SU-DHL-6 (cell line): ENCODE measurements around the gene SNAPC3.
"Not testable (repeated sequence)": the region's sequence is repeated elsewhere in the genome, so short reads cannot be mapped to it uniquely, and the experiment has no call there.

Experiments used
- H2AFZ ChIP-seq: fragments of 200-600 bp; sonication (generic); 2 replicates; pipeline ENCODE4 v1.6.1; 2014; ENCODE audit warnings: low read depth, mild to moderate bottlenecking, moderate library complexity, mixed read lengths, antibody characterized with exemption, low read length; ENCODE audit not compliant: severe bottlenecking
- H3F3A ChIP-seq: fragments of 200-600 bp; shearing (Covaris generic); 2 replicates; pipeline ENCODE4 v1.6.0; 2016; ENCODE audit warnings: antibody characterized with exemption, mild to moderate bottlenecking; ENCODE audit not compliant: insufficient read depth
- H3K27ac ChIP-seq: fragments of 200-600 bp; sonication (generic); 2 replicates; pipeline ENCODE4 v1.5.1; 2016; ENCODE audit warnings: low read depth, mild to moderate bottlenecking, low read length, moderate library complexity, mixed read lengths
- H3K27me3 ChIP-seq: fragments of 200-600 bp; sonication (generic), shearing (Covaris generic); 2 replicates; pipeline ENCODE4 v1.6.0; 2014; ENCODE audit warnings: mild to moderate bottlenecking, low read length
- H3K36me3 ChIP-seq: fragments of 200-600 bp; sonication (generic); 2 replicates; pipeline ENCODE4 v1.6.1; 2014; ENCODE audit warnings: mild to moderate bottlenecking, low read length, mixed read lengths
- H3K4me2 ChIP-seq: fragments of 300-600, 200-600 bp; shearing (Covaris generic), sonication (generic); 2 replicates; pipeline ENCODE4 v1.6.0; 2014; ENCODE audit warnings: low read length, low read depth, mild to moderate bottlenecking; ENCODE audit not compliant: poor library complexity, severe bottlenecking
- H3K4me3 ChIP-seq: fragments of 200-600 bp; sonication (generic); 2 replicates; pipeline ENCODE4 v1.5.1; 2014; ENCODE audit warnings: antibody characterized with exemption, low read length, mild to moderate bottlenecking, mixed read lengths; ENCODE audit not compliant: insufficient read depth, poor library complexity, severe bottlenecking
- H3K79me2 ChIP-seq: fragments of 200-600 bp; sonication (generic); 2 replicates; pipeline ENCODE4 v1.6.1; 2014; ENCODE audit warnings: mild to moderate bottlenecking, low read length, moderate library complexity; ENCODE audit not compliant: insufficient read depth
- H3K9ac ChIP-seq: fragments of 200-600 bp; sonication (generic); 2 replicates; pipeline ENCODE4 v1.7.0; 2014; ENCODE audit warnings: mild to moderate bottlenecking, low read length
- H3K9me2 ChIP-seq: fragments of 200-600 bp; sonication (generic); replicated peaks from 2 replicates; pipeline ENCODE4 v1.6.1; 2014; ENCODE audit warnings: low read length; ENCODE audit not compliant: insufficient read depth
- H3K9me3 ChIP-seq: fragments of 200-600 bp; sonication (generic); 2 replicates; pipeline ENCODE4 v1.6.1; 2014; ENCODE audit warnings: low read length, mixed read lengths; ENCODE audit not compliant: insufficient read depth
- H4K20me1 ChIP-seq: fragments of 200-600 bp; sonication (generic); 2 replicates; pipeline ENCODE4 v1.6.1; 2014; ENCODE audit warnings: low read depth, mild to moderate bottlenecking, antibody characterized with exemption, low read length, moderate library complexity, mixed read lengths
- CTCF ChIP-seq: fragments of 200-600 bp; sonication (generic); IDR thresholded peaks from one replicate; pipeline ENCODE4 v1.5.1; 2017; ENCODE audit warnings: antibody characterized with exemption, mild to moderate bottlenecking, low read length, moderate library complexity; ENCODE audit not compliant: insufficient read depth, poor library complexity, severe bottlenecking
- EZH2phosphoT487 ChIP-seq: fragments of 200-600 bp; sonication (generic), shearing (Covaris generic); conservative IDR thresholded peaks from 2 replicates; pipeline ENCODE4 v1.6.1; 2018; ENCODE audit warnings: mild to moderate bottlenecking, antibody characterized with exemption, low read length, moderate library complexity, mixed read lengths

SNAPC3 gene

GRCh38 chr9:15421990-15422371 lies 695 bp upstream of the SNAPC3 start:
- no peaks in the 10 kb centered on the region for H3K9me3 ChIP-seq
- peak overlapping the region; percentile 69 for H2AFZ ChIP-seq
- H3K9ac ChIP-seq, result peak overlapping the region; percentile 81
- H3K27me3 ChIP-seq, result no peaks in the 10 kb centered on the region
- 0 out of 2 replicates have a peak, but pooled peaks cover 5% of the 10 kb centered on the region for H3K36me3 ChIP-seq
- peaks cover 3% of the 10 kb centered on the region; the same call in 1 of the 2 replicates for H3F3A ChIP-seq
- H3K79me2 ChIP-seq, result peaks cover 38% of the 10 kb centered on the region
- peak overlapping the region; percentile 80 for H3K4me3 ChIP-seq
- TF ChIP-seq CTCF, result no peak
- no peak for TF ChIP-seq EZH2phosphoT487
- H4K20me1 ChIP-seq, result 0 out of 2 replicates have a peak, but pooled peaks cover 5% of the 10 kb centered on the region
- H3K4me2 ChIP-seq, result peak overlapping the region; percentile 58
- no peak overlapping the region for H3K27ac ChIP-seq
- no peaks in the 10 kb centered on the region for H3K9me2 ChIP-seq

GRCh38 chr9:15423231-15423985 lies 732 bp downstream of the SNAPC3 start:
- H2AFZ ChIP-seq, result peak overlapping the region; percentile 69
- H3K4me2 ChIP-seq, result peak overlapping the region; percentile 88
- H3K9ac ChIP-seq, result peak overlapping the region; percentile 81
- H3K27me3 ChIP-seq, result no peaks in the 10 kb centered on the region
- H3K4me3 ChIP-seq, result peak overlapping the region; percentile 80
- TF ChIP-seq EZH2phosphoT487 (no peak), CTCF (no peak)
- peaks cover 3% of the 10 kb centered on the region; the same call in 1 of the 2 replicates for H3F3A ChIP-seq
- H3K36me3 ChIP-seq, result 0 out of 2 replicates have a peak, but pooled peaks cover 5% of the 10 kb centered on the region
- H4K20me1 ChIP-seq, result 0 out of 2 replicates have a peak, but pooled peaks cover 5% of the 10 kb centered on the region
- H3K27ac ChIP-seq, result peak overlapping the region; percentile 10
- no peaks in the 10 kb centered on the region for H3K9me2 ChIP-seq
- no peaks in the 10 kb centered on the region for H3K9me3 ChIP-seq
- peaks cover 43% of the 10 kb centered on the region for H3K79me2 ChIP-seq

- Histone ChIP-seq H3K4me3 (no peak overlapping the region), H3K27me3 (no peaks in the 10 kb centered on the region), H3K9me2 (no peaks in the 10 kb centered on the region), H3K9ac (no peak overlapping the region), H3K27ac (no peak overlapping the region), H3K4me2 (no peak overlapping the region), H4K20me1 (0 out of 2 replicates have a peak, but pooled peaks cover 5% of the 10 kb centered on the region), H3K9me3 (no peaks in the 10 kb centered on the region), H2AFZ (no peak overlapping the region), H3K36me3 (peaks cover 10% of the 10 kb centered on the region; the same call in 1 of the 2 replicates), H3F3A (peaks cover 6% of the 10 kb centered on the region; the same call in 1 of the 2 replicates), H3K79me2 (peaks cover 64% of the 10 kb centered on the region)
- TF ChIP-seq CTCF (no peak), EZH2phosphoT487 (no peak)
Observed at GRCh38 chr9:15426019-15426418, 3.3 kb downstream of the SNAPC3 start.

- not testable (repeated sequence) for H3K9me3 ChIP-seq, H3K4me2 ChIP-seq, H3K36me3 ChIP-seq, H3K27ac ChIP-seq, H3K9ac ChIP-seq, H4K20me1 ChIP-seq, H2AFZ ChIP-seq, H3K9me2 ChIP-seq, H3K27me3 ChIP-seq, H3K4me3 ChIP-seq, H3F3A ChIP-seq
- H3K79me2 ChIP-seq, result peaks cover 64% of the 10 kb centered on the region
Observed at GRCh38 chr9:15427702-15428101, 5.0 kb downstream of the SNAPC3 start.
